ENCODE results near the gene DDX10. TPM values are rescaled to one million over a fixed set of nuclear protein-coding genes. Genes with fewer than 3 reads are reported as not detected.

Gene DDX10
- total RNA-seq, 2 experiments from 2014 or later: 15.0 to 15.4 TPM

GRCh38 chr11:108662700-108663099 is 2.2 kb upstream of the DDX10 start:
- intact Hi-C loops (cut with DNase I, micrococcal nuclease): loop anchor here (5.0 to 10.0 kb wide), 6 partner anchors 70 to 1208 kb away; partner anchors contain the start of genes ATM (in 2 of the 2), NPAT (in 2 of the 2), C11orf65 (in 1 of the 2) and CWF19L2 (in 1 of the 2)

GRCh38 chr11:108663154-108663877 is 1.6 kb upstream of the DDX10 start:
- peak overlapping the region; percentile 25 for H3K4me3 Mint-ChIP-seq
- CTCF ChIA-PET: interaction anchor here (1.6 kb wide), 1 partner anchor 15 kb away, joined by 4 read pairs; no protein-coding TSS in a partner anchor

More at GRCh38 chr11:108662700-108663099, 2.2 kb upstream of the DDX10 start:
- H3K9me3 Mint-ChIP-seq: no peaks in the 10 kb centered on the region
- no peaks in the 10 kb centered on the region for H3K27me3 Mint-ChIP-seq
- no peaks in the 10 kb centered on the region for H3K27me3 ChIP-seq (ENCODE audit: control insufficient read depth in 1 of 2, insufficient read depth in 2 of 2, low read length in 2 of 2)
- H3K4me1 Mint-ChIP-seq (ENCODE audit: low read depth): peaks cover 31% of the 10 kb centered on the region
- ATAC-seq (ENCODE audit: poor library complexity) (no peak), DNase-seq (no peak)
- H3K4me3 ChIP-seq (ENCODE audit: low read length): no peak overlapping the region
- peaks cover 19% of the 10 kb centered on the region for H3K4me1 ChIP-seq (ENCODE audit: insufficient read depth, low read length)
- H3K36me3 Mint-ChIP-seq (ENCODE audit: low read depth): peaks cover 11% of the 10 kb centered on the region
- H3K27ac ChIP-seq (ENCODE audit: low read depth in 1 of 2, low read length in 2 of 2): no peak overlapping the region
- H3K36me3 ChIP-seq (ENCODE audit: insufficient read depth, low read length): peaks cover 2% of the 10 kb centered on the region
- ChIA-PET CTCF (no interaction called here), POLR2A (no interaction called here)
- H3K9me3 ChIP-seq (ENCODE audit: control insufficient read depth in 1 of 2, insufficient read depth in 1 of 2, low read length in 2 of 2): no peaks in the 10 kb centered on the region
- TF ChIP-seq CTCF (IDR thresholded peaks at IDR 0.05): no peak
- H3K27ac Mint-ChIP-seq: no peak overlapping the region
- H3K4me3 Mint-ChIP-seq: peak overlapping the region; percentile 25

DNA sequence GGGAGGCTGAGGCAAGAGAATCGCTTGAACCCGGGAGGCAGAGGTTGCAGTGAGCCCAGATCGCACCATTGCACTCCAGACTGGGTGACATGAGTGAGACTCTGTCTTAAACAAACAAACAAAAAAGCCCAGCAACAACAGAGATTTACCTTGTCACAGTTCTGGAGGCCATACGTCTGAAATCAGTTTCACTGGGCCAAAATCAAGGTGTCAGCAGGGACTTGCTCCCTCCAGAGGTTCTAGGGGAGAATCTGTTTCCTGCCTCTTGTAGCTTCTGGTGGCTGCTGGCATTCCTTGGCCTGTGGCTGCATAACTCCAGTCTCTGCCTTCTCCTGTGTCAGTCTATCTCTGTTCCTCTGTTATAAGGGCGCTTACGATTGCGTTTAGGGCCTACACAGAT is 1.5 kb downstream of the DDX10 start:
- no peaks in the 10 kb centered on the region for H3K9me3 Mint-ChIP-seq
- intact Hi-C loops (cut with DNase I, micrococcal nuclease): loop anchor here (2.0 to 10.0 kb wide), 4 partner anchors 172 to 1212 kb away; partner anchors contain the start of genes ATM (in 1 of the 2), C11orf65 (in 1 of the 2), CWF19L2 (in 1 of the 2) and NPAT (in 1 of the 2)
- Histone ChIP-seq H3K9me3 (ENCODE audit: control insufficient read depth in 1 of 2, insufficient read depth in 1 of 2, low read length in 2 of 2) (no peaks in the 10 kb centered on the region), H3K27me3 (ENCODE audit: control insufficient read depth in 1 of 2, insufficient read depth in 2 of 2, low read length in 2 of 2) (no peaks in the 10 kb centered on the region), H3K36me3 (ENCODE audit: insufficient read depth, low read length) (peaks cover 9% of the 10 kb centered on the region), H3K27ac (ENCODE audit: low read depth in 1 of 2, low read length in 2 of 2) (no peak overlapping the region), H3K4me1 (ENCODE audit: insufficient read depth, low read length) (peaks cover 19% of the 10 kb centered on the region), H3K4me3 (ENCODE audit: low read length) (no peak overlapping the region)
- no peak for DNase-seq
- peak overlapping the region; percentile 98 for H3K4me3 Mint-ChIP-seq
- ChIA-PET CTCF (interaction anchor here (1.2 to 3.0 kb wide), 2 partner anchors 656 to 658 kb away, joined by 3 to 9 read pairs; partner anchors contain the start of gene CUL5), POLR2A (interaction anchor here (2.3 kb wide), 1 partner anchor 443 kb away, joined by 9 read pairs; the partner anchor contains the start of genes ATM and NPAT)
- no peak for TF ChIP-seq CTCF (IDR thresholded peaks at IDR 0.05)
- H3K27me3 Mint-ChIP-seq: no peaks in the 10 kb centered on the region
- no peak for ATAC-seq (ENCODE audit: poor library complexity)
- peaks cover 53% of the 10 kb centered on the region for H3K4me1 Mint-ChIP-seq (ENCODE audit: low read depth)
- H3K36me3 Mint-ChIP-seq (ENCODE audit: low read depth): peaks cover 21% of the 10 kb centered on the region
- H3K27ac Mint-ChIP-seq: peak overlapping the region; percentile 89

More at GRCh38 chr11:108663154-108663877, 1.6 kb upstream of the DDX10 start:
- no peak overlapping the region for H3K27ac ChIP-seq (ENCODE audit: low read depth in 1 of 2, low read length in 2 of 2)
- no peaks in the 10 kb centered on the region for H3K9me3 Mint-ChIP-seq
- H3K9me3 ChIP-seq (ENCODE audit: control insufficient read depth in 1 of 2, insufficient read depth in 1 of 2, low read length in 2 of 2): no peaks in the 10 kb centered on the region
- intact Hi-C loops (cut with DNase I, micrococcal nuclease): loop anchor here (5.0 to 10.0 kb wide), 6 partner anchors 71 to 1209 kb away; partner anchors contain the start of genes ATM (in 2 of the 2), NPAT (in 2 of the 2), C11orf65 (in 1 of the 2) and CWF19L2 (in 1 of the 2)
- H3K27me3 Mint-ChIP-seq: no peaks in the 10 kb centered on the region
- TF ChIP-seq CTCF (IDR thresholded peaks at IDR 0.05): no peak
- peaks cover 19% of the 10 kb centered on the region for H3K4me1 ChIP-seq (ENCODE audit: insufficient read depth, low read length)
- POLR2A ChIA-PET: interaction anchor here (0.7 kb wide), 1 partner anchor 33 kb away, joined by 3 read pairs; no protein-coding TSS in a partner anchor
- no peak overlapping the region for H3K27ac Mint-ChIP-seq
- DNase-seq: no peak
- no peak for ATAC-seq (ENCODE audit: poor library complexity)
- H3K36me3 ChIP-seq (ENCODE audit: insufficient read depth, low read length): peaks cover 4% of the 10 kb centered on the region
- H3K27me3 ChIP-seq (ENCODE audit: control insufficient read depth in 1 of 2, insufficient read depth in 2 of 2, low read length in 2 of 2): no peaks in the 10 kb centered on the region
- H3K4me3 ChIP-seq (ENCODE audit: low read length): no peak overlapping the region
- peaks cover 11% of the 10 kb centered on the region for H3K36me3 Mint-ChIP-seq (ENCODE audit: low read depth)
- H3K4me1 Mint-ChIP-seq (ENCODE audit: low read depth): peaks cover 35% of the 10 kb centered on the region

Data from CD4-positive, alpha-beta T cell (primary cell).